Keratinocyte (primary cell): ENCODE data around the gene PPFIBP2. TPM values are rescaled to one million over a fixed set of nuclear protein-coding genes. Genes with fewer than 3 reads are reported as not detected.

Source experiments
- DNase-seq: peaks from one replicate; pipeline ENCODE4 v3.0.0-alpha.2; 2011; ENCODE audit warnings: low read depth, missing footprints, low spot score
- FAIRE-seq: peaks from 2 replicates; lab custom pipeline; 2011; peaks lifted over from hg19 to GRCh38; lab: Jason Lieb, UNC
- H2AFZ ChIP-seq: 2 replicates; pipeline ENCODE4 v1.6.0; 2012; ENCODE audit warnings: low read length, control low read depth, inconsistent platforms; ENCODE audit not compliant: control insufficient read depth
- H3K27ac ChIP-seq: 2 replicates; pipeline ENCODE4 v1.5.1; 2011; ENCODE audit warnings: low read length; ENCODE audit not compliant: control insufficient read depth, insufficient read depth
- H3K27me3 ChIP-seq: 3 replicates; pipeline ENCODE4 v1.6.0; 2011; ENCODE audit warnings: low read length; ENCODE audit not compliant: control insufficient read depth, insufficient read depth; ENCODE audit errors: extremely low read depth
- H3K36me3 ChIP-seq, 2 experiments: 2 replicates in 1 of 2; 3 replicates in 1 of 2; pipeline ENCODE4 v1.5.1; 2011; ENCODE audit warnings: low read length in 2 of 2, mild to moderate bottlenecking in 1 of 2; ENCODE audit not compliant: control insufficient read depth in 2 of 2, insufficient read depth in 2 of 2; ENCODE audit errors: extremely low read depth in 1 of 2
- H3K4me1 ChIP-seq: 3 replicates; pipeline ENCODE4 v1.5.1; 2011; ENCODE audit warnings: low read length; ENCODE audit not compliant: control insufficient read depth, insufficient read depth; ENCODE audit errors: extremely low read depth
- H3K4me2 ChIP-seq: 3 replicates; pipeline ENCODE4 v1.6.0; 2011; ENCODE audit warnings: low read depth, low read length; ENCODE audit not compliant: control insufficient read depth, insufficient read depth; ENCODE audit errors: extremely low read depth
- H3K4me3 ChIP-seq, 3 experiments: fragments of 200-600 bp in 1 of 3; sonication (generic) in 1 of 3; 2 replicates in 2 of 3; 3 replicates in 1 of 3; pipeline ENCODE4 v1.5.1; 2011 to 2016; ENCODE audit warnings: low read length in 3 of 3, mild to moderate bottlenecking in 3 of 3, control low read depth in 2 of 3, inconsistent platforms in 1 of 3, low read depth in 1 of 3, mixed read lengths in 1 of 3, mixed run types in 1 of 3, moderate library complexity in 1 of 3; ENCODE audit not compliant: control insufficient read depth in 2 of 3, insufficient read depth in 2 of 3; ENCODE audit errors: extremely low read depth in 1 of 3
- H3K79me2 ChIP-seq: 2 replicates; pipeline ENCODE4 v1.6.0; 2012; ENCODE audit warnings: low read length; ENCODE audit not compliant: control insufficient read depth, insufficient read depth
- H3K9ac ChIP-seq: 3 replicates; pipeline ENCODE4 v1.6.0; 2011; ENCODE audit warnings: low read length; ENCODE audit not compliant: control insufficient read depth, insufficient read depth; ENCODE audit errors: extremely low read depth
- H3K9me1 ChIP-seq: 3 replicates; pipeline ENCODE4 v1.6.0; 2011; ENCODE audit warnings: low read length; ENCODE audit not compliant: control insufficient read depth, insufficient read depth; ENCODE audit errors: extremely low read depth
- H3K9me3 ChIP-seq: 2 replicates; pipeline ENCODE4 v1.5.1; 2012; ENCODE audit warnings: low read depth, low read length; ENCODE audit not compliant: control insufficient read depth
- H4K20me1 ChIP-seq: 3 replicates; pipeline ENCODE4 v1.6.0; 2011; ENCODE audit warnings: low read length; ENCODE audit not compliant: control insufficient read depth, insufficient read depth; ENCODE audit errors: extremely low read depth
- CTCF ChIP-seq, 3 experiments: IDR thresholded peaks in 1 of 3; conservative IDR thresholded peaks in 1 of 3; optimal IDR thresholded peaks in 1 of 3; 2 replicates in 2 of 3; 3 replicates in 1 of 3; pipeline versions ENCODE3 to v1.5.1; 2011; ENCODE audit warnings: low read length in 3 of 3, mild to moderate bottlenecking in 3 of 3, moderate library complexity in 2 of 3, control low read depth in 1 of 3, inconsistent platforms in 1 of 3; ENCODE audit not compliant: insufficient read depth in 2 of 3; ENCODE audit errors: extremely low read depth in 1 of 3
- EZH2 ChIP-seq: IDR thresholded peaks from one replicate; pipeline ENCODE4 v1.6.1; 2012; ENCODE audit warnings: inconsistent platforms, mild to moderate bottlenecking, low read length, moderate library complexity
- dilution Hi-C: fragments of 300-500 bp; cut with MboI; formaldehyde crosslinking; loops from one replicate; pipeline ENCODE4 v1.7.0; 2020; ENCODE audit warnings: low sequenced_read_pairs; ENCODE audit not compliant: extremely low pct_ligation_motif_present
- polyA plus RNA-seq, 5 experiments: library from polyadenylated mRNA; depleted of rRNA in 3 of 5; stranded (reverse) in 3 of 5; stranded (forward) in 1 of 5; unstranded in 1 of 5; fragments of >200 nt; gene quantifications; 1 replicate in 1 of 5; 2 replicates in 3 of 5; 3 replicates in 1 of 5; pipeline versions ENCODE4 v1.2.1 to v1.2.3, GENCODE V29; 2011 to 2012; ENCODE audit warnings: missing spikeins in 2 of 5, low read depth in 1 of 5, low replicate concordance in 1 of 5

Gene PPFIBP2
- polyA plus RNA-seq, 1 donor (not counting 4 experiments of a cell fraction or from before 2014, with no cell fraction given), result 11.0 TPM

DNA sequence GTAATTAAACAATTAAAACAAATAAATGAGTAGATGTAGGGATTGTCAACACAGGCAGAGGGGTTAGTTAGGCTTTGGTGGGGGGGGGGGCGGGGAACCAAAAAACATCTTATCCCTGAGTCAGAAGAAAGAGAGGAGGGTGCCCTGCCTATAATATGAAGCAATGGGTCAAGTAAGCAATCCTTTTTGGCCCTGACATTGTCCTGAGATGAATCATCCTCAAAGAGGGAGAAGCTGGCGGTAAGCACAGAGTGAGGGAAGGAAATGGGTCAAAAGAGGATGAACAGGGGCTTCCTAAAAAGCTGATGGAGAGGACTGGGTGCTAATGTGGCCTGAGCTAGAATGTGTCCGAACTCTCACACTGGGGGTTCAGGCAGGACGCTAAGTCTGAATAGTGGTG lies 23.7 kb upstream of the PPFIBP2 start:
- no peaks in the 10 kb centered on the region for H4K20me1 ChIP-seq
- no peak overlapping the region for H2AFZ ChIP-seq
- dilution Hi-C loops, result no loop called here
- H3K9ac ChIP-seq, result no peak overlapping the region
- DNase-seq (no peak), FAIRE-seq (no peak)
- no peaks in the 10 kb centered on the region for H3K36me3 ChIP-seq
- H3K9me3 ChIP-seq, result no peaks in the 10 kb centered on the region
- H3K4me3 ChIP-seq, result no peak overlapping the region
- H3K79me2 ChIP-seq, result no peaks in the 10 kb centered on the region
- TF ChIP-seq CTCF (optimal IDR thresholded peaks at IDR 0.05 in 1 of 3, IDR thresholded peaks at IDR 0.05 in 1 of 3, conservative IDR thresholded peaks at IDR 0.05 in 1 of 3; ENCODE audit: extremely low read depth in 1 of 3, insufficient read depth in 2 of 3, low read length in 3 of 3), result no peak
- no peak for TF ChIP-seq EZH2
- H3K4me2 ChIP-seq, result no peak overlapping the region
- H3K27me3 ChIP-seq, result no peaks in the 10 kb centered on the region
- no peaks in the 10 kb centered on the region for H3K4me1 ChIP-seq
- H3K27ac ChIP-seq, result no peak overlapping the region
- no peaks in the 10 kb centered on the region for H3K9me1 ChIP-seq

- Histone ChIP-seq H2AFZ (no peak overlapping the region), H3K27me3 (no peaks in the 10 kb centered on the region), H3K9me1 (no peaks in the 10 kb centered on the region), H3K9me3 (no peaks in the 10 kb centered on the region), H3K9ac (no peak overlapping the region), H3K79me2 (no peaks in the 10 kb centered on the region), H3K27ac (no peak overlapping the region), H4K20me1 (no peaks in the 10 kb centered on the region), H3K4me1 (no peaks in the 10 kb centered on the region), H3K4me2 (no peak overlapping the region), H3K4me3 (no peak overlapping the region), H3K36me3 (no peaks in the 10 kb centered on the region)
- TF ChIP-seq CTCF (optimal IDR thresholded peaks at IDR 0.05 in 1 of 3, IDR thresholded peaks at IDR 0.05 in 1 of 3, conservative IDR thresholded peaks at IDR 0.05 in 1 of 3; ENCODE audit: extremely low read depth in 1 of 3, insufficient read depth in 2 of 3, low read length in 3 of 3) (no peak), EZH2 (no peak)
- DNase-seq (no peak), FAIRE-seq (no peak)
- dilution Hi-C loops, result no loop called here
Observed at GRCh38 chr11:7490535-7490934, 23.3 kb upstream of the PPFIBP2 start.
